Uterus (tissue), 2 donors: ENCODE data around the gene PIK3CB.

ENCODE experiments used
- POLR2A ChIP-seq, 2 donors: fragments of 450-650 bp; IDR thresholded peaks; one replicate each; pipeline ENCODE4 v1.6.1; 2016; ENCODE audit warnings: antibody characterized with exemption in 2 of 2, mild to moderate bottlenecking in 1 of 2, moderate library complexity in 1 of 2
- TF ChIP-seq, protein P1 (sequence below), 4 experiments: fragments of 200-600 bp in 2 of 4; fragments of 450-650 bp in 2 of 4; sonication (generic) in 2 of 4; IDR thresholded peaks; one replicate each; pipeline ENCODE4 v1.5.1; 2016 to 2019; ENCODE audit warnings: antibody characterized with exemption in 4 of 4, mild to moderate bottlenecking in 2 of 4, moderate library complexity in 1 of 4

DNA sequence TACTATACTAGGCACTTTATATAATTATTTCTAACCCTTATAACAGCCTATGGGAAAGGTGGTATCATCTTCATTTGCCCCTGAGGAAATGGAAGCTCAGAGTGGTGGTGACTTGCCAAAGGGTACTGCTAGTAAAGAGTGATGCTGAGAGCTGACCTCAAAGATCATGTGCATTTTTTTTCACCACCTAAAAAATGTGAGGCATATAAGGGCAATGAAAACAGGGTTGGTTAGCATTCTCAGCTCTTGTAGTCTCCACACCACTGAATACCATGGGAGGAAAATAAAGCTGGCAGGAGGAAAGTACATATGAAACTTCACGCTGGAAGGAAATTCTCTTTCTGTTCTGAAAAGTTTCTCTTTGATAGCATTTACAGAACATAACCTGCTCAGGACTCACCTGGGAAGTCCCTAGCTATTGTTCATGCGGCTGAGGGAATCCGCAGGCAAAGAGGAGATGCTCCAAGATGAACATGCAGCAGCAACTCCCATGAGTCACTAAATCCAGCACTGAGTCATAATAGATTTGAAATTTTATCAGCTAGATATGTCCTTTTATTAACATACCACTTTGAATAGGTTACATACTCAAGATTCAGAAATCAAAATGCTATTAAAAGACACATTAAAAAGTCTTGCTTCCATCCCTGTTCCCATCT is 208.9 kb downstream of the PIK3CB start:
- TF ChIP-seq, protein P1, sequence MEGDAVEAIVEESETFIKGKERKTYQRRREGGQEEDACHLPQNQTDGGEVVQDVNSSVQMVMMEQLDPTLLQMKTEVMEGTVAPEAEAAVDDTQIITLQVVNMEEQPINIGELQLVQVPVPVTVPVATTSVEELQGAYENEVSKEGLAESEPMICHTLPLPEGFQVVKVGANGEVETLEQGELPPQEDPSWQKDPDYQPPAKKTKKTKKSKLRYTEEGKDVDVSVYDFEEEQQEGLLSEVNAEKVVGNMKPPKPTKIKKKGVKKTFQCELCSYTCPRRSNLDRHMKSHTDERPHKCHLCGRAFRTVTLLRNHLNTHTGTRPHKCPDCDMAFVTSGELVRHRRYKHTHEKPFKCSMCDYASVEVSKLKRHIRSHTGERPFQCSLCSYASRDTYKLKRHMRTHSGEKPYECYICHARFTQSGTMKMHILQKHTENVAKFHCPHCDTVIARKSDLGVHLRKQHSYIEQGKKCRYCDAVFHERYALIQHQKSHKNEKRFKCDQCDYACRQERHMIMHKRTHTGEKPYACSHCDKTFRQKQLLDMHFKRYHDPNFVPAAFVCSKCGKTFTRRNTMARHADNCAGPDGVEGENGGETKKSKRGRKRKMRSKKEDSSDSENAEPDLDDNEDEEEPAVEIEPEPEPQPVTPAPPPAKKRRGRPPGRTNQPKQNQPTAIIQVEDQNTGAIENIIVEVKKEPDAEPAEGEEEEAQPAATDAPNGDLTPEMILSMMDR (IDR thresholded peaks at IDR 0.05) = no peak
- no peak for TF ChIP-seq POLR2A (IDR thresholded peaks at IDR 0.05)
